Epithelial cell of proximal tubule (primary cell): Measurements from ENCODE around the gene CLCNKB. TPM values are rescaled to one million over a fixed set of nuclear protein-coding genes. Genes with fewer than 3 reads are reported as not detected.
A peak's percentile ranks its signal among the peaks of the same experiment; 100 is the strongest.

Experiments
- DNase-seq: peaks from one replicate; pipeline ENCODE4 v3.0.0-alpha.2; 2011; ENCODE audit warnings: low read depth
- H3K4me3 ChIP-seq: 2 replicates; pipeline ENCODE4 v1.5.1; 2011; ENCODE audit warnings: low read depth, mild to moderate bottlenecking, low read length
- total RNA-seq: library from RNA; depleted of rRNA; stranded (reverse); fragments of >200 nt; gene quantifications from 2 replicates; pipeline ENCODE4 v1.2.3, GENCODE V29; 2015
- TF ChIP-seq, protein P1 (sequence below): conservative IDR thresholded peaks from 2 replicates; pipeline ENCODE4 v1.5.1; 2012; ENCODE audit warnings: low read depth, mild to moderate bottlenecking, low read length

CLCNKB gene
- total RNA-seq, 1 donor from 2014 or later, result 0.98 TPM

DNA sequence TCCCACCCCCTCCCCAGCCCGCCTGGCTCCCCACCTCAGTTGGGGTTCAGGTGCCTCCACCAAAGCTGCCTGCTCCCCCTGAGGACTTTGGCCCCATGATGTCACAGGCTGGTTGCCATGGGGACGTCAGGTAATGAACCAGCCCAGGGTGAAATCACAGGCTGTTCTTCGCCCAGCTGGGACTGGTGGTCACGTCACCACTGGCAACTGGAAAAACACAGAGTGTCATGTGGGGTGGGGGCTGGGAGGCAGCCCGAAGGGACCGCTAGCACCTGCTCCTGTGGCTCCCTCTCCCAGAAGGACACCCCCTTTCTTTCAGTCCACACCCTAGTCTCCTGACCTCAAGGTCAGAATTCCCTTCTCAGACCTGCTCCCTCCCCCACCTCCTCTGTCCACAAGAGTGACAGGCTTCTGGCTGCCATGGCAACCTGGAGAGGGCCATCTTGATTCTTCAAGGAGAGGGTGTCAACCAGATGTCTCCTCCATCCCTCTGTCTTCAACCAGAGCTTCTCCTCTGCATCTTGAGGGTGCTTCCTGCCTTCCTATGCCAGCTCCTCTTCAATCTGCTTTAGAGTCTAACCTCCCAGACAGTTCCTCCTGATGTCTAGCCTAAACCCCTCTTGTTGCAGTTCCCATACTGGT is 23.7 kb downstream of the CLCNKB start:
- peak; percentile 48 for DNase-seq

DNA sequence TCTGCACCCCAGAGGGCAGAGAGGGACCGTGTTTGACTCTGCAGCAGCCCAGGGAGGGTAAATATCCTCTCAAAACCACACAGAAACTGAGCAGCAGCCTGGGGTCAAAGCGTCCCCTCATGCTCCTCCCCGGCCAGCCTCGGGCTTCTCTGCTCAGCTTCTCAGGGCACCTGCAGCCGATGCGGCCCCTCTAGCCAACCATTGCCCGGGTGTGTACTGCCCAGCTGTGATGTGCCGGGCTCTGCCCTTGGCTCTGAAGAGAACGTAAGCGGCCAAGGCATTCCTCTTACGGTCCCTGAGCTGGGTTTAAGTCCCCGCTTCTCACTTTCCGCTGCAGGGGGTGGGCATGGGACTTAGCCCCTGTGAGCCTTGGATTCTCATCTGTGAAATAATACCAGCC is 24.4 kb downstream of the CLCNKB start:
- TF ChIP-seq, protein P1, sequence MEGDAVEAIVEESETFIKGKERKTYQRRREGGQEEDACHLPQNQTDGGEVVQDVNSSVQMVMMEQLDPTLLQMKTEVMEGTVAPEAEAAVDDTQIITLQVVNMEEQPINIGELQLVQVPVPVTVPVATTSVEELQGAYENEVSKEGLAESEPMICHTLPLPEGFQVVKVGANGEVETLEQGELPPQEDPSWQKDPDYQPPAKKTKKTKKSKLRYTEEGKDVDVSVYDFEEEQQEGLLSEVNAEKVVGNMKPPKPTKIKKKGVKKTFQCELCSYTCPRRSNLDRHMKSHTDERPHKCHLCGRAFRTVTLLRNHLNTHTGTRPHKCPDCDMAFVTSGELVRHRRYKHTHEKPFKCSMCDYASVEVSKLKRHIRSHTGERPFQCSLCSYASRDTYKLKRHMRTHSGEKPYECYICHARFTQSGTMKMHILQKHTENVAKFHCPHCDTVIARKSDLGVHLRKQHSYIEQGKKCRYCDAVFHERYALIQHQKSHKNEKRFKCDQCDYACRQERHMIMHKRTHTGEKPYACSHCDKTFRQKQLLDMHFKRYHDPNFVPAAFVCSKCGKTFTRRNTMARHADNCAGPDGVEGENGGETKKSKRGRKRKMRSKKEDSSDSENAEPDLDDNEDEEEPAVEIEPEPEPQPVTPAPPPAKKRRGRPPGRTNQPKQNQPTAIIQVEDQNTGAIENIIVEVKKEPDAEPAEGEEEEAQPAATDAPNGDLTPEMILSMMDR, result no peak
- no peak overlapping the region for H3K4me3 ChIP-seq
- DNase-seq, result no peak

More for the DNA sequence above, 23.7 kb downstream of the CLCNKB start:
- TF ChIP-seq, protein P1, result no peak
- H3K4me3 ChIP-seq, result no peak overlapping the region

GRCh38 chr1:16068356-16069270 is 25.0 kb downstream of the CLCNKB start:
- DNase-seq, result no peak
- TF ChIP-seq, protein P1, result no peak
- H3K4me3 ChIP-seq, result no peak overlapping the region

DNA sequence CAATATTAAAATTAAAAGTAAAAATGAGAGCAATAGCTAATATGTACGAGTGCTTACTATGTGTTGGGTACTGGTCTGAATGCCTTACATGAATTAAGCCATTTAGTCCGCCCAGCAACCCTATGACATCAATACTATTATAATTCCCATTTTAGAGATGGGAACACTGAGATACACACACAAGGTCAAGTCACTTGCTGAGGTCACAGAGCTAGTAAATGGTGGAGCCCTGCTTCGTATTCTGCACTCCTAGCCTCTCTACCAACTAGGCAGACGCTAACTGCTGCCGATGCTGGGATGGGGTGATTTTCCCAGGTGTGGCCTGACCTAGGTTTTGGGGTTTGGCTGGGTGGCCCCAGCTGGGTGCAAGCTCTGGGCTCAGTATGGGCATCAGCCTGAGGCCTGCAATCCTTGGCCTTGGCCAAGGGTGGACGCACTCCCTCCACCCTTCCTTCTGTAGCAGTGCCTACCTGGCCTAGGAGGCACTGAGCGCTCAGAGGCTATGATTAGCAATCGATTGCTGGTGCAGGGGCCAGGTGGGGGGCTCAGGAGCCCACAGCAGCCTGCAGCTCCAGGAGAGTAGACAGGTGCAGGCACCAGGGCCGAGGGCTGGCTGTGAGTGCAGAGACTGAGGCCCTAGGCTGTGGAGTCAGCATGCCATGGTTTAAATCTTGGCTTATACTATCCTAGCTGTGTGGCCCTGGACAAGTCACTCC is 27.2 kb downstream of the CLCNKB start:
- TF ChIP-seq, protein P1, result no peak
- DNase-seq, result no peak
- H3K4me3 ChIP-seq, result no peak overlapping the region

DNA sequence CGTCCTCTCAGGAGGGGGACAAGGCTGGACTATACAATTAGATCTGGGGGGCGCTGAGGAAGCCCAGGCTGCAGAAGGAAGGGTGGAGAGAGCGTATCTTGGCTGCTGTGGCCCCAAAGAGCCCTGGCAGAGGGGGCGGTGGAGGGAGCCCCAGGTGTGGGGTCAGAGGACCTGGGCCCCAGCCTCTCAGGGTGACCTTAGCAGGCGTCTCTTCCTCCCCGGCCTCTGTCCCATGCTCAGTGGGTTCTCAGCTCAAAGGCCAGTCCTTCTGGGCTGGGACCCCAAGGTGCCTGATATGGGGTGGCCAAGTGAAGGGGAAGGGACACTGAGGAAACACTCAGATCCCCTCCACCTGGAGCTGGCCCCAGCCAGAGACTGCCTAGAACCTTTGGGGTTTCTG is 28.0 kb downstream of the CLCNKB start:
- TF ChIP-seq, protein P1, result no peak
- no peak for DNase-seq
- no peak overlapping the region for H3K4me3 ChIP-seq

DNA sequence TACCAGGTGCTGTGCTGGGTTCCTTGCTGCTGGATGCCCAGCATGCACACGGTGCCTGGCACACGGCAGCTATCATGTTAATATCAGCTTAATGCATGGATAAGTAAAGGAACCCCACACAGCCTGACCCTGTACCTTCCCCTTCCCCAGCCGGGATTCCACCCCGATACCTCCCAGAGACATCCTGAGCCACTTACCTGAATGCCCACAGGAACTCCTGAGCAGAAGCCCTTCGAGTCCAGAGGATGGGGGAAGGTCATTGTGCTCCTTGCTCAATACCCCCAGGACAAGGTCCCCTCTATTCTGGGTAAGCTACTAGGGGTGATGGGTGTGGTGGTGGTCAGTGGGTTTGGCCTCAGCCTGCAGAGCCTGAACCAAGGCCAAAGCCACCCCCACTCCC is 28.5 kb downstream of the CLCNKB start:
- TF ChIP-seq, protein P1, result no peak
- DNase-seq, result no peak
- no peak overlapping the region for H3K4me3 ChIP-seq
